ENCODE results near the gene UQCRQ. TPM values are rescaled to one million over a fixed set of nuclear protein-coding genes. Genes with fewer than 3 reads are reported as not detected.
A peak's percentile ranks its signal among the peaks of the same experiment; 100 is the strongest.

The UQCRQ gene
- total RNA-seq, 1 donor from 2014 or later = 1,839 TPM

- TF ChIP-seq, protein P1, sequence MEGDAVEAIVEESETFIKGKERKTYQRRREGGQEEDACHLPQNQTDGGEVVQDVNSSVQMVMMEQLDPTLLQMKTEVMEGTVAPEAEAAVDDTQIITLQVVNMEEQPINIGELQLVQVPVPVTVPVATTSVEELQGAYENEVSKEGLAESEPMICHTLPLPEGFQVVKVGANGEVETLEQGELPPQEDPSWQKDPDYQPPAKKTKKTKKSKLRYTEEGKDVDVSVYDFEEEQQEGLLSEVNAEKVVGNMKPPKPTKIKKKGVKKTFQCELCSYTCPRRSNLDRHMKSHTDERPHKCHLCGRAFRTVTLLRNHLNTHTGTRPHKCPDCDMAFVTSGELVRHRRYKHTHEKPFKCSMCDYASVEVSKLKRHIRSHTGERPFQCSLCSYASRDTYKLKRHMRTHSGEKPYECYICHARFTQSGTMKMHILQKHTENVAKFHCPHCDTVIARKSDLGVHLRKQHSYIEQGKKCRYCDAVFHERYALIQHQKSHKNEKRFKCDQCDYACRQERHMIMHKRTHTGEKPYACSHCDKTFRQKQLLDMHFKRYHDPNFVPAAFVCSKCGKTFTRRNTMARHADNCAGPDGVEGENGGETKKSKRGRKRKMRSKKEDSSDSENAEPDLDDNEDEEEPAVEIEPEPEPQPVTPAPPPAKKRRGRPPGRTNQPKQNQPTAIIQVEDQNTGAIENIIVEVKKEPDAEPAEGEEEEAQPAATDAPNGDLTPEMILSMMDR (IDR thresholded peaks at IDR 0.05; ENCODE audit: borderline replicate concordance) = no peak
- intact Hi-C loops (cut with micrococcal nuclease) = no loop called here
- H3K4me3 ChIP-seq = peak overlapping the region; percentile 95
- peaks cover 33% of the 10 kb centered on the region for H3K4me1 ChIP-seq
- no peak for DNase-seq
- peak overlapping the region; percentile 97 for H3K27ac ChIP-seq (replicated peaks)
- peaks cover 33% of the 10 kb centered on the region for H3K36me3 ChIP-seq
- no peaks in the 10 kb centered on the region for H3K27me3 ChIP-seq (ENCODE audit: low read depth)
- H3K9me3 ChIP-seq (replicated peaks) = no peaks in the 10 kb centered on the region
These were observed 637 bp upstream of the UQCRQ start for GRCh38 chr5:132865668-132866341.

- Histone ChIP-seq H3K4me1 (peaks cover 45% of the 10 kb centered on the region), H3K9me3 (replicated peaks) (no peaks in the 10 kb centered on the region), H3K4me3 (peak overlapping the region; percentile 95), H3K27ac (replicated peaks) (peak overlapping the region; percentile 97), H3K36me3 (peaks cover 38% of the 10 kb centered on the region), H3K27me3 (ENCODE audit: low read depth) (no peaks in the 10 kb centered on the region)
- no peak for DNase-seq
- TF ChIP-seq, protein P1 (IDR thresholded peaks at IDR 0.05; ENCODE audit: borderline replicate concordance) = no peak
- intact Hi-C loops (cut with micrococcal nuclease) = no loop called here
These were observed 607 bp downstream of the UQCRQ start for GRCh38 chr5:132867046-132867451.

DNA sequence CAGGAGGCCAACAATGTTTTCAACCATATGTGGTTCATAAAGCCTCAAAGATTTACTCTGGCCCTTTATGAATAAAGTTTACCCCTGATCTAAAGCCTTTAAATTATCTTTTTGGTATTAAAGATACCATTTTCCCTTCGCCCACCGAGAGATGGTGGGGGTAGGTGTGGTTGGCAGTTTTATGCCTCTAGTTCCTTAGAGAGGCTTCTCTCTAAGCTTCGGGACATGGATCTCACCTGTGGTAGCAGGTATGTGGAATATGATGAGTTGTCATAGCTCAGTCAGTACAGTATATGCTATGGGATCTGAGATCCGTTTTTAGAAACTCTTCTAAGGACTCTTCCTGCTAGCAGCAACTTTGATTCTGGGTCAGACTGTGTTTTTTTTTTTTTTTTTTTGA lies 2.3 kb downstream of the UQCRQ start:
- DNase-seq = no peak
- H3K4me3 ChIP-seq = no peak overlapping the region
- H3K27me3 ChIP-seq (ENCODE audit: low read depth) = no peaks in the 10 kb centered on the region
- H3K9me3 ChIP-seq (replicated peaks) = no peaks in the 10 kb centered on the region
- TF ChIP-seq, protein P1 (IDR thresholded peaks at IDR 0.05; ENCODE audit: borderline replicate concordance) = no peak
- intact Hi-C loops (cut with micrococcal nuclease) = no loop called here
- H3K36me3 ChIP-seq = peaks cover 40% of the 10 kb centered on the region
- no peak overlapping the region for H3K27ac ChIP-seq (replicated peaks)
- H3K4me1 ChIP-seq = peaks cover 63% of the 10 kb centered on the region

DNA sequence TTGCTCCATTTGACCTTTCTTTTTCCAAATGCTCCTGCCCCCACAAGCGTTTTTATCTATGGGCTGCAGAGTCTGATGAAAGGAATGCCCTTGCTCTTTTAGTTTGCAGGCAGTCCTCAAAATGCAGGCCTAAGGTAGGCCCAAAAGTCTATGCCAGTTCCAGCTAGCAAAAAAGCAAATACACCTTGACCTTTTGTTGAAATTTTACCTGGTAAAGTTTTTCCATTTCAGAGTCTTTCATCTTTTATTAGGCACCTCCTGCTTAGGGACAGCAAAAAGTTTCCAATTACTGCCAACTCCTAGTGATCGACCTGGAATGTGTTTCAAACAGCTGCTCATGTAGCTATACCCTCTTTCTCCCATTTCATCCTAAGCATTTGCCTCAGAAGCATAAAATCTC lies 4.4 kb downstream of the UQCRQ start:
- TF ChIP-seq, protein P1 (IDR thresholded peaks at IDR 0.05; ENCODE audit: borderline replicate concordance) = no peak
- Histone ChIP-seq H3K4me1 (peaks cover 59% of the 10 kb centered on the region), H3K36me3 (peaks cover 47% of the 10 kb centered on the region), H3K27ac (replicated peaks) (no peak overlapping the region), H3K9me3 (replicated peaks) (no peaks in the 10 kb centered on the region), H3K4me3 (no peak overlapping the region), H3K27me3 (ENCODE audit: low read depth) (no peaks in the 10 kb centered on the region)
- intact Hi-C loops (cut with micrococcal nuclease) = no loop called here
- DNase-seq = no peak

- peaks cover 47% of the 10 kb centered on the region for H3K36me3 ChIP-seq
- no peak overlapping the region for H3K4me3 ChIP-seq
- no peak for DNase-seq
- no peaks in the 10 kb centered on the region for H3K27me3 ChIP-seq (ENCODE audit: low read depth)
- peaks cover 63% of the 10 kb centered on the region for H3K4me1 ChIP-seq
- TF ChIP-seq, protein P1 (IDR thresholded peaks at IDR 0.05; ENCODE audit: borderline replicate concordance) = no peak
- H3K27ac ChIP-seq (replicated peaks) = peak overlapping the region; percentile 64
- H3K9me3 ChIP-seq (replicated peaks) = no peaks in the 10 kb centered on the region
- intact Hi-C loops (cut with micrococcal nuclease) = no loop called here
These were observed 5.2 kb downstream of the UQCRQ start for GRCh38 chr5:132871459-132872284.

Measured in left ventricle myocardium inferior (tissue), 1 donor.